HuH-7.5 (cell line): ENCODE results near the gene CCL14.

Experiments
- DNase-seq: peaks from one replicate; pipeline ENCODE4 v3.0.0; 2011; ENCODE audit warnings: low spot score

Gene CCL14

DNA sequence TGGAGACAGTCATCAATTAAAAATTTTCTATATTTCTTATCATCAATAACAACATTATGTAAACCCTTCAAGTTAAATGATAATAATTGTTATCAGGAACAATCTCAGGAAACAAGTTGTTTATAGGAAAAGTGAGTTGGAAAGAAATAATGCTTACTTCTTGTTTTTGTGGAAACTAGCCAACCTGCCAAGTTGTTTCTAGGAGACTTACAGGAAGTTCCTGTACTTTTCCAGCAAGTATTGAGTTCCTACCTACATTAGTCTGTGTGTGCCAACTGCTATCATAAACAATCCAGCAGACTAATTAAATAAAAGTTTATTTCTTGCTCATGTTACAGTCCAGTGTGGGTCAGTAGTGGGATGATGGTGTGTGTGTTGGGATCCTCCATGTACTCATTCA lies 1.6 kb upstream of the CCL14 start:
- no peak for DNase-seq

- no peak for DNase-seq
Measured at GRCh38 chr17:35984140-35984539, 2.4 kb downstream of the CCL14 start.

- no peak for DNase-seq
Measured at GRCh38 chr17:35982409-35983191, 3.9 kb downstream of the CCL14 start.

DNA sequence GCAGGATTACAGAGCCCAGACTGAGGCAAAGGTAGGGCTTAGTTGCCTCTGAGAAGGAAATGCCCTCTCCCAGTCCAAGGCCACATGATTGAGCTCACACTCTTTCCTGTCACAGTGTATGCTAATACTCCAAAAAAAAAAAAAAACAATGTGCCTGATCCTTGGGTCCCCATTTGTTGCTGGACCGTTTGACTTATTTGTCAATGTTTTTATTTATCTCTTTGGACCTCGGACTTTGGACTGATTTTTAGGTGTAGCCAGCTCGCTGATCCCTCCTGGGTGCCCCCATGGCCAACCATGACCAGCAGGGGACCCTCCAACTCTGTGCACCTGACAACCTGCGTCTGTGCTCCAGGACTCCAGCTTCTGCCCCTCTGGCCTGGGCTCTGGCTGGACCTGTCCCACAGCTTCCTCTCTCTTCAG lies 4.6 kb downstream of the CCL14 start:
- no peak for DNase-seq

DNA sequence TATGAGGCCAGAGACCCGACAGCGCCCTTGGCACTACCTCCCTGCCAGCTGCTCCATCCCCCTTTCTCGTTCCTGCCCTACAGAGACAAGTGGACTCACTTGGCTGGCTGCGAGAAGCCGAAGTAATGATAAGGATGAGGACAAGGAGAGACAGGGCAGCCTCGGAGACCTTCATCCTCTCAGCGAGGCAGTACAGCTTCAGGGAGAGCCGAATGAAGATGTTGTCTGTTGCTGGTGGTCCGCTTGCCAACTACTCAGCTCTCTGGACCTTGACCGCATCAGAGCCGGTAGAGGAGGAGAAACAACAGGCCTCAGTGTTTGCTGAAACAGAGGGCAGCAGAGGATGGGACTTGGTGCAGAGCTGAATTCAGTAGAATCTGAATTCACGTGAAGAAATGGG lies 5.3 kb downstream of the CCL14 start, which contains the start of gene CCL16:
Gene CCL16 (minus strand): TSS at position 252 of the 400 bp plus-strand sequence. CDS start 77 bp downstream, at position 175.
- no peak for DNase-seq

- DNase-seq: no peak
Measured at GRCh38 chr17:35978346-35978745, 8.2 kb downstream of the CCL14 start.

DNA sequence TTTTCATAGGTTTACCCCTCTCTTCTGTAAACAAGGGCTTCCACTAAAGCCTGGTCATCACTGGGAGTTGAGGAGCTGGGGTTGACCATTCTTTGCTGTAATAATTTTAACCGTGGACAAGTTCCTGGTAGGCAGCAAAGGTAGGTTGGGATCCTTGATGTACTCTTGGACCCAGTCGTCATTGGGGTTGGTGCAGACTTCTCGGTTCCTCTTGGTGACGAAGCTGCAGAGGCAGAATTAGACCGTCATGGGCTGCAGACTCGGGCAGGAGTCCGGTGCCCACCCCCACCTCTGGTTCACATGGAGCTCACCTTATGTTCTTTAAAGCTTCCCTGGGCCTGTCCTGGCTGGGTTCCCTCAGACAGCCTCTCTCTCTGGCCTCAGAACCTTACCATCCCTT lies 9.0 kb downstream of the CCL14 start:
- DNase-seq: no peak

GRCh38 chr17:35973333-35974260 lies 12.9 kb downstream of the CCL14 start:
- peak; percentile 31 for DNase-seq

- no peak for DNase-seq
Measured at GRCh38 chr17:35972945-35973332, 13.6 kb downstream of the CCL14 start.

DNA sequence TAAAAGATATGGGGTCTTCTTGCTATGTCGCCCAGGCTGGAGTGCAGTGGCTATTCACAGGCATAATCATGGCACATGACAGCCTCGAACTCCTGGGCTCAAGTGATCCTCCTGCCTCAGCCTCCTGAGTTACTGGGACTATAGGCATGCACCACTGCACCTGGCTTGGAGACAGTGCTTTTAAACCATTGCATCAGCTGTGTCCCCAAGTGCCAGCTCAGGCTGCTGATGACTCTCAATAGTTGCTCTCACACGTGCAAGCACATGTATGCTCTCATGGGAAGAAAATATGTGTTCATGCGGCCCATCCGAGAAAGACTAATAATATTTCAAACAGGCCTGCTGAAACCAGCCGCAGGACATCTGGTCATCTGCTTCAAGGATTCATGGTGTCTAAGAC lies 14.0 kb downstream of the CCL14 start:
- no peak for DNase-seq

DNA sequence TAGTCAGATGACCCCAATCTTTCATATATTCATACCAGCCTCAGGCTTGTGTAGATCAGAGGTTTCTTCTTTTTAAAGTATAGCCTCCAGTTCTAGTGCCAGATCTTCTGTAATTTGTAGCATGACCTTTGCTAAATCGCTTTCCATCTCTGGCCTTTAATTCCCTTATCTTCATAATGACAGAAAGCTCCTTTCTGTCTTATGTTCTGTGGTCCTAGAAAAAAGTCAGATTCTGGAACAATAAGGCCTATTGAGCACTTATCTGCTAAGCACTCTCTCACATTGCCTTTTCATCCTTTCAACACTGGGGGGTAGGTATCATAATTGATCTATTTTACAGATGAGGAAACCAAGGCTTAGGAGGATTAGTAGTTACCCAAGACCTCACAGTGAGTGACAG lies 14.5 kb downstream of the CCL14 start:
- no peak for DNase-seq

GRCh38 chr17:35969558-35970380 lies 16.8 kb downstream of the CCL14 start:
- DNase-seq: peak; percentile 21

DNA sequence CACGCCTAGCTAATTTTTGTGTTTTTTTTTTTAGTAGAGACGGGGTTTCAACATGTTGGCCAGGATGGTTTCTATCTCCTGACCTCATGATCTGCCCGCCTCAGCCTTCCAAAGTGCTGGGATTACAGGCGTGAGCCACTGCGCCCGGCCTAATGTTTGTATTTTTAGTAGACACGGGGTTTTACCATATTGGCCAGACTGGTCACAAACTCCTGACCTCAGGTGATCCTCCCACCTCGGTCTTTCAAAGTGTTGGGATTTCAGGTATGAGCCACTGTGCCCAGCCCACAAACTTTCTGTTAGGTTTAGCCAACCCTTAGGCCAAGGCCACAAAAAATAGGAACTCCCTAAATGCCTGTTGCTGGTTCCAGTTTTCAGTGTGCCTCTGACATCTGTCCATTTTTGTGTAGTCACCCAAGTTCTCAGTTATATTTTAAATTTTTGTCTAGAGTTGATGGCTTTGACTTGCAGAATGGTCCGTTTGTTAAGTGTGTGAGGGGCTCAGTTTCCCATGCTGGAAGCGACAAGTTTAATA lies 17.9 kb downstream of the CCL14 start:
- no peak for DNase-seq

- DNase-seq: no peak
Measured at GRCh38 chr17:35965272-35965671, 21.3 kb downstream of the CCL14 start.

GRCh38 chr17:35963663-35964062 lies 22.9 kb downstream of the CCL14 start:
- no peak for DNase-seq

DNA sequence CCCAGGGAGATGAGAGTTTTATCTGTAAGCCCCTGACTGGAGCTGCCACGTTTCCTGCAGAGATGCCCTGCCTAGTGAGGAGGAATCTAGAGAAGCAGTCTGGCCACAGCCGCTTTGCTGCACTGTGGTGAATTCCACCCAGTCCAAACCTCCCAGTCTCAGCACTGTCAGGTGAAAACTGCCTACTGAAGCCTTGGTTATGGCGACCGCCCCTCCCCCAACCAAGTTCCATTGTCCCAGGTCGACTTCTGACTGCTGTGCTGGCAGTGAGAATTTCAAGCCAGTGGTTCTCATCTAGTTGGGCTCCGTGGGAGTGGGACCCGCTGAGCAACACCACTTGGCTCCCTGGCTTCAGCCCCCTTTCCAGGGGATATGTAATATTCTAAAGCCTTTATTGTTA lies 32.8 kb downstream of the CCL14 start:
- DNase-seq: no peak

DNA sequence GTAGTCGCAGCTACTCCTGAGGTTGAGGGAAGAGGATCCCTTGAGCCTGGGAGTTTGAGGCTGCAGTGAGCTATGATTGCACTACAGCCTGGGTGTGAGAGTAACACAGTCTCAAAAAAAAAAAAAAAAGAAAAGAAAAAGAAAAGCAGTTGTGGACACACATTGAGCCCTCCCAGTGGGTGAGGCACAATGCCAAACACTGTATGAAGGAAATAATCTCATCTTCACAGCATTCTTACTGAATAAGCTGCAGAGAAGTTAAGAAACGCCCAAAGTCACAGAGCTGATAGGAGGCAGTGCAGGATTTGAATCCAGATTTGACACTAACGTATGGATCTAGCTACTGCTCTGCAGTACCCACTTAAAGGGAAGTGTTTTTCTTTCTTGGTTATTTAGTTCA lies 37.1 kb downstream of the CCL14 start:
- DNase-seq: no peak

- no peak for DNase-seq
Measured at GRCh38 chr17:35948092-35948491, 38.4 kb downstream of the CCL14 start.

DNA sequence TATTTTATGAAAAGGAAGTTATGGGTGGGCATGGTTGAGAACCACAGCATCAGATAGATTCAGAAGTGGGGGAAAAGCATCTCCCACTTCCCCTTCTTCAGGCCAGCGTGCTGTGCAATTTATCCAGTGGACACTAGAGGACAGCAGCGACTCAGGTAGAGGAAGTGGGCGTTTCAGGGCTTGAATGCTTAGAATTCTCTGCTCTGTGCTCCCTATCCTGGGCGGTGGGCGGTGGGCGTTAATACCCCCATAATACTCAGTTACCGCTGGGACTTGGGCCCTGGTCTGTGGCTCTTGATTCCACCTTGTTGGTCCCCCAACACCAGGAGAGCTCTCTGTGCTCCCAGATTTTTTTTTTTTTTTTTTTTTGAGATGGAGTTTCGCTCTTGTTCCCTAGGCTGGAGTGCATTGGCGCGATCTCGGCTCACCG lies 39.4 kb downstream of the CCL14 start:
- DNase-seq: no peak

- DNase-seq: no peak
Measured at GRCh38 chr17:35944151-35944550, 42.4 kb downstream of the CCL14 start.

GRCh38 chr17:35943537-35943936 lies 43.0 kb downstream of the CCL14 start, which contains the start of gene LYZL6:
LYZL6 (minus strand) TSS chr17:35943713; CDS start chr17:35939356, 4,357 bp downstream.
- no peak for DNase-seq
